WTC11 (cell line): Measurements from ENCODE around the gene DISC1. TPM values are rescaled to one million over a fixed set of nuclear protein-coding genes. Genes with fewer than 3 reads are reported as not detected.

Experiments used
- ATAC-seq: fragments of 200-7000 bp; cut with Tn5 transposase; 2 replicates; pipeline ENCODE4 v1.10.0; 2021; ENCODE audit warnings: mild to moderate bottlenecking, moderate library complexity
- CTCF ChIA-PET: fragments of 300-600 bp; sonication (Branson Sonifier 250); formaldehyde crosslinking; loops from one replicate; lab custom pipeline; 2021; ENCODE audit warnings: antibody characterized with exemption; lab: Charles Lee
- POLR2A ChIA-PET: fragments of 350-600 bp; sonication (Branson Sonifier 250); formaldehyde crosslinking; loops from one replicate; lab custom pipeline; 2021; ENCODE audit warnings: antibody characterized with exemption; lab: Charles Lee
- DNase-seq: peaks from one replicate; pipeline ENCODE4 v3.0.0; 2021; ENCODE audit warnings: low spot score
- H3K27ac Mint-ChIP-seq: 2 replicates; pipeline ENCODE4 v1.8.0; 2021; ENCODE audit warnings: mixed read lengths
- H3K27me3 Mint-ChIP-seq: 2 replicates; pipeline ENCODE4 v1.8.0; 2021; ENCODE audit warnings: low read depth, mild to moderate bottlenecking, moderate library complexity, mixed read lengths
- H3K36me3 Mint-ChIP-seq: 2 replicates; pipeline ENCODE4 v1.8.0; 2021; ENCODE audit warnings: mixed read lengths
- H3K4me1 Mint-ChIP-seq: 2 replicates; pipeline ENCODE4 v1.8.0; 2022; ENCODE audit warnings: mixed read lengths
- H3K4me3 Mint-ChIP-seq: 2 replicates; pipeline ENCODE4 v1.8.0; 2021; ENCODE audit warnings: mild to moderate bottlenecking, moderate library complexity, mixed read lengths
- H3K9me3 Mint-ChIP-seq: 2 replicates; pipeline ENCODE4 v1.8.0; 2021; ENCODE audit warnings: mixed read lengths
- CBFB ChIP-seq: sonication (generic); formaldehyde crosslinking; IDR thresholded peaks from 2 replicates; pipeline ENCODE4 v1.8.1; 2022; ENCODE audit warnings: mild to moderate bottlenecking, low read depth, missing genetic modification reagents
- FOXP4 ChIP-seq: sonication (generic); formaldehyde crosslinking; IDR thresholded peaks from 2 replicates; pipeline ENCODE4 v1.8.0; 2022; ENCODE audit warnings: mild to moderate bottlenecking, missing genetic modification reagents
- GABPB1 ChIP-seq: sonication (generic); formaldehyde crosslinking; IDR thresholded peaks from 2 replicates; pipeline ENCODE4 v1.8.1; 2023; ENCODE audit warnings: mild to moderate bottlenecking, missing genetic modification reagents
- JAZF1 ChIP-seq: fragments of 250-450 bp; sonication (Bioruptor Pico); IDR thresholded peaks from 2 replicates; pipeline ENCODE4 v1.9.0; 2021; ENCODE audit warnings: moderate library complexity, mild to moderate bottlenecking, inconsistent platforms
- MYBL2 ChIP-seq: sonication (generic); formaldehyde crosslinking; IDR thresholded peaks from 2 replicates; pipeline ENCODE4 v1.8.1; 2023; ENCODE audit warnings: mild to moderate bottlenecking, moderate library complexity, missing genetic modification reagents
- NR1H2 ChIP-seq: sonication (generic); formaldehyde crosslinking; IDR thresholded peaks from 2 replicates; pipeline ENCODE4 v1.9.0; 2021; ENCODE audit warnings: mild to moderate bottlenecking, moderate library complexity, missing genetic modification reagents
- RELA ChIP-seq: sonication (generic); formaldehyde crosslinking; IDR thresholded peaks from 2 replicates; pipeline ENCODE4 v1.8.1; 2022; ENCODE audit warnings: missing genetic modification reagents, mild to moderate bottlenecking, borderline replicate concordance
- SOX15 ChIP-seq: fragments of 250-450 bp; sonication (Bioruptor Pico); IDR thresholded peaks from 2 replicates; pipeline ENCODE4 v1.9.0; 2021; ENCODE audit warnings: mild to moderate bottlenecking
- TCF7 ChIP-seq: sonication (generic); formaldehyde crosslinking; IDR thresholded peaks from 2 replicates; pipeline ENCODE4 v1.8.0; 2022; ENCODE audit warnings: mild to moderate bottlenecking, low read depth, missing genetic modification reagents, moderate library complexity
- TP53 ChIP-seq: sonication (generic); formaldehyde crosslinking; IDR thresholded peaks from 2 replicates; pipeline ENCODE4 v1.8.1; 2023; ENCODE audit warnings: mild to moderate bottlenecking, missing genetic modification reagents
- ZNF121 ChIP-seq: sonication (generic); formaldehyde crosslinking; IDR thresholded peaks from 2 replicates; pipeline ENCODE4 v1.8.0; 2023; ENCODE audit warnings: missing genetic modification reagents
- ZNF219 ChIP-seq: sonication (generic); formaldehyde crosslinking; IDR thresholded peaks from 2 replicates; pipeline ENCODE4 v1.8.0; 2023; ENCODE audit warnings: missing genetic modification reagents, mild to moderate bottlenecking, borderline replicate concordance
- ZNF281 ChIP-seq: sonication (generic); formaldehyde crosslinking; IDR thresholded peaks from 2 replicates; pipeline ENCODE4 v1.8.0; 2023; ENCODE audit warnings: mild to moderate bottlenecking, missing genetic modification reagents
- total RNA-seq: library from RNA; stranded (reverse); gene quantifications from 3 replicates; pipeline ENCODE4 v1.2.3, GENCODE V29; 2021
- TF ChIP-seq, protein P1 (sequence below): fragments of 250-450 bp; sonication (Bioruptor Pico); IDR thresholded peaks from 2 replicates; pipeline ENCODE4 v1.9.0; 2021; ENCODE audit warnings: mild to moderate bottlenecking
- TF ChIP-seq, protein P2 (sequence below): sonication (generic); formaldehyde crosslinking; IDR thresholded peaks from 2 replicates; pipeline ENCODE4 v1.8.0; 2022; ENCODE audit warnings: mild to moderate bottlenecking, missing genetic modification reagents
- TF ChIP-seq, protein P3 (sequence below): fragments of 250-450 bp; sonication (Bioruptor Pico); IDR thresholded peaks from 2 replicates; pipeline ENCODE4 v2.1.2; 2022; ENCODE audit warnings: mild to moderate bottlenecking, moderate library complexity

DISC1 gene
- total RNA-seq, 1 experiment from 2014 or later: 5.5 TPM

- TF ChIP-seq, protein P1, sequence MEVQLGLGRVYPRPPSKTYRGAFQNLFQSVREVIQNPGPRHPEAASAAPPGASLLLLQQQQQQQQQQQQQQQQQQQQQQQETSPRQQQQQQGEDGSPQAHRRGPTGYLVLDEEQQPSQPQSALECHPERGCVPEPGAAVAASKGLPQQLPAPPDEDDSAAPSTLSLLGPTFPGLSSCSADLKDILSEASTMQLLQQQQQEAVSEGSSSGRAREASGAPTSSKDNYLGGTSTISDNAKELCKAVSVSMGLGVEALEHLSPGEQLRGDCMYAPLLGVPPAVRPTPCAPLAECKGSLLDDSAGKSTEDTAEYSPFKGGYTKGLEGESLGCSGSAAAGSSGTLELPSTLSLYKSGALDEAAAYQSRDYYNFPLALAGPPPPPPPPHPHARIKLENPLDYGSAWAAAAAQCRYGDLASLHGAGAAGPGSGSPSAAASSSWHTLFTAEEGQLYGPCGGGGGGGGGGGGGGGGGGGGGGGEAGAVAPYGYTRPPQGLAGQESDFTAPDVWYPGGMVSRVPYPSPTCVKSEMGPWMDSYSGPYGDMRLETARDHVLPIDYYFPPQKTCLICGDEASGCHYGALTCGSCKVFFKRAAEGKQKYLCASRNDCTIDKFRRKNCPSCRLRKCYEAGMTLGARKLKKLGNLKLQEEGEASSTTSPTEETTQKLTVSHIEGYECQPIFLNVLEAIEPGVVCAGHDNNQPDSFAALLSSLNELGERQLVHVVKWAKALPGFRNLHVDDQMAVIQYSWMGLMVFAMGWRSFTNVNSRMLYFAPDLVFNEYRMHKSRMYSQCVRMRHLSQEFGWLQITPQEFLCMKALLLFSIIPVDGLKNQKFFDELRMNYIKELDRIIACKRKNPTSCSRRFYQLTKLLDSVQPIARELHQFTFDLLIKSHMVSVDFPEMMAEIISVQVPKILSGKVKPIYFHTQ (CRISPR knock-in tag): no peak
Measured at GRCh38 chr1:232014941-232015340, 388.4 kb downstream of the DISC1 start (continued).

DNA sequence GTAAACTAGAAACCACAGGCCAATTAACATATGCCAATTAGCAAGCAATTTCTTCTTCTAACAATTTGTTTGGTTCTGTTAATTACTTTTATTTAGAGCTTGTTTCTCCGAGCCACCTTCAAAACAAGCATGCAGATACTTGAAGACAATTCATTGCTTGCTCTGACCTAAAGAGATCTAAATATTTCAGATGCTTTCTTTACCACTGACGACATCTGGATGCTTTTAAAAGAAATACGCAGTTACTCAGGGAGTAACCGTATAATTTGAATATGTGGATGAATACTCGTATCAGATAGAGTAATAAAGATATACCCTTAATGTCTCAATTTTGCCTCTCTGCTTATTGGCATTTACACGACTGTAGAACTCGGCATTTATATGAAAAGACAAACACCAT, 390.0 kb downstream of the DISC1 start:
- ATAC-seq (no peak), DNase-seq (no peak)
- CTCF ChIA-PET: no interaction called here
- Mint-ChIP-seq H3K27ac (no peak overlapping the region), H3K4me1 (peaks cover 60% of the 10 kb centered on the region), H3K4me3 (no peak overlapping the region), H3K27me3 (no peaks in the 10 kb centered on the region; the same call in 1 of the 2 replicates), H3K9me3 (no peaks in the 10 kb centered on the region), H3K36me3 (no peaks in the 10 kb centered on the region)
- TF ChIP-seq TP53 (no peak), ZNF219 (CRISPR knock-in tag) (no peak), ZNF281 (CRISPR knock-in tag) (no peak), ZNF121 (CRISPR knock-in tag) (no peak), CBFB (CRISPR knock-in tag) (no peak), SOX15 (CRISPR knock-in tag) (no peak)
- TF ChIP-seq, protein P2, sequence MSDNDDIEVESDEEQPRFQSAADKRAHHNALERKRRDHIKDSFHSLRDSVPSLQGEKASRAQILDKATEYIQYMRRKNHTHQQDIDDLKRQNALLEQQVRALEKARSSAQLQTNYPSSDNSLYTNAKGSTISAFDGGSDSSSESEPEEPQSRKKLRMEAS (CRISPR knock-in tag): no peak
- TF ChIP-seq, protein P3, sequence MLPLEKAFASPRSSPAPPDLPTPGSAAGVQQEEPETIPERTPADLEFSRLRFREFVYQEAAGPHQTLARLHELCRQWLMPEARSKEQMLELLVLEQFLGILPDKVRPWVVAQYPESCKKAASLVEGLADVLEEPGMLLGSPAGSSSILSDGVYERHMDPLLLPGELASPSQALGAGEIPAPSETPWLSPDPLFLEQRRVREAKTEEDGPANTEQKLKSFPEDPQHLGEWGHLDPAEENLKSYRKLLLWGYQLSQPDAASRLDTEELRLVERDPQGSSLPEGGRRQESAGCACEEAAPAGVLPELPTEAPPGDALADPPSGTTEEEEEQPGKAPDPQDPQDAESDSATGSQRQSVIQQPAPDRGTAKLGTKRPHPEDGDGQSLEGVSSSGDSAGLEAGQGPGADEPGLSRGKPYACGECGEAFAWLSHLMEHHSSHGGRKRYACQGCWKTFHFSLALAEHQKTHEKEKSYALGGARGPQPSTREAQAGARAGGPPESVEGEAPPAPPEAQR (CRISPR knock-in tag): no peak
- POLR2A ChIA-PET: no interaction called here

DNA sequence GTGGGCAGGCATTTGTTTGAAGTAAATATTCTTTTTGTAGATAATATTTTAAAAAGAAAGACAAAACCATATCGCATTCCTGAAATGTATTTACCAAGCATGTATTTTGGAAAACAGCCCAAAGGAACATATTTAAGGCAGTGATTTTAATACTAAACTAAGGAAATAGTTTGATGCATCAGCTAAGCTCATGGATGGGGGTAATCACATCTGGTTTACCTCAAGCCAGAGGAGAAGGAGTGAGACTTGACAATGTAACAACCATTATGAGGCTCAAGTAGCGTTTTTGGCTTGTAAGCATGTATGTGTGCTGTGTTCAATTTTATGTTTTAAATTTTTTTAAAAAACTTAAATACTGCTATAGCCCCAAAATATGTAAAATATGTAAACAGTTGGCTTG, 390.5 kb downstream of the DISC1 start:
- Mint-ChIP-seq H3K36me3 (no peaks in the 10 kb centered on the region), H3K9me3 (no peaks in the 10 kb centered on the region), H3K27me3 (no peaks in the 10 kb centered on the region; the same call in 1 of the 2 replicates), H3K4me1 (peaks cover 55% of the 10 kb centered on the region), H3K27ac (no peak overlapping the region), H3K4me3 (no peak overlapping the region)
- DNase-seq (no peak), ATAC-seq (no peak)
- ChIA-PET CTCF (no interaction called here), POLR2A (no interaction called here)
- TF ChIP-seq JAZF1 (CRISPR knock-in tag) (no peak), RELA (no peak), MYBL2 (no peak), GABPB1 (CRISPR knock-in tag) (no peak), TCF7 (CRISPR knock-in tag) (no peak), NR1H2 (CRISPR knock-in tag) (no peak), FOXP4 (CRISPR knock-in tag) (no peak)
